GM23338 (cell line): ENCODE results near the gene DLX4. TPM values are rescaled to one million over a fixed set of nuclear protein-coding genes. Genes with fewer than 3 reads are reported as not detected.

ENCODE experiments used
- ATAC-seq: fragments of 200-7000 bp; cut with Tn5 transposase; 3 replicates; pipeline ENCODE4 v1.9.1; 2020
- DNase-seq: peaks from one replicate; pipeline ENCODE4 v3.0.0-alpha.2; 2015; ENCODE audit warnings: low spot score
- H2AFZ ChIP-seq: fragments of 200-600 bp; sonication (generic); 2 replicates; pipeline ENCODE4 v1.8.0; 2016; ENCODE audit warnings: antibody characterized with exemption, mild to moderate bottlenecking, moderate library complexity
- H3F3A ChIP-seq: fragments of 200-600 bp; sonication (generic); replicated peaks from 2 replicates; pipeline ENCODE4 v1.8.0; 2017; ENCODE audit warnings: antibody characterized with exemption, mixed run types, low read depth
- H3K27ac ChIP-seq: fragments of 200-600 bp; sonication (generic); 2 replicates; pipeline ENCODE4 v1.6.1; 2016; ENCODE audit warnings: low read depth
- H3K27me3 ChIP-seq: fragments of 200-600 bp; sonication (generic); 2 replicates; pipeline ENCODE4 v1.8.0; 2016; ENCODE audit warnings: mild to moderate bottlenecking, mixed run types, moderate library complexity; ENCODE audit not compliant: insufficient read depth
- H3K36me3 ChIP-seq: fragments of 200-600 bp; sonication (generic); 2 replicates; pipeline ENCODE4 v1.8.0; 2016; ENCODE audit warnings: mild to moderate bottlenecking; ENCODE audit not compliant: insufficient read depth
- H3K4me1 ChIP-seq: fragments of 200-600 bp; sonication (generic); 2 replicates; pipeline ENCODE4 v1.8.0; 2016; ENCODE audit warnings: mild to moderate bottlenecking, moderate library complexity; ENCODE audit not compliant: insufficient read depth
- H3K4me2 ChIP-seq: fragments of 200-600 bp; sonication (generic); 2 replicates; pipeline ENCODE4 v1.7.1; 2017; ENCODE audit warnings: mixed run types
- H3K4me3 ChIP-seq: fragments of 200-600 bp; sonication (generic); 2 replicates; pipeline ENCODE4 v1.6.1; 2016; ENCODE audit warnings: mixed run types
- H3K79me2 ChIP-seq: fragments of 200-600 bp; sonication (generic); replicated peaks from 2 replicates; pipeline ENCODE4 v1.8.0; 2017; ENCODE audit warnings: mild to moderate bottlenecking; ENCODE audit not compliant: insufficient read depth
- H3K9me2 ChIP-seq: fragments of 200-600 bp; sonication (generic); 2 replicates; pipeline ENCODE4 v1.8.0; 2017; ENCODE audit not compliant: insufficient read depth
- H4K20me1 ChIP-seq: fragments of 200-600 bp; sonication (generic); replicated peaks from 2 replicates; pipeline ENCODE4 v1.8.0; 2017; ENCODE audit warnings: mild to moderate bottlenecking; ENCODE audit not compliant: insufficient read depth
- H3K27ac Mint-ChIP-seq: 2 replicates; pipeline ENCODE4 v1.8.0; 2020; ENCODE audit warnings: inconsistent platforms, mild to moderate bottlenecking, moderate library complexity, mixed read lengths
- H3K27me3 Mint-ChIP-seq: 3 replicates; pipeline ENCODE4 v1.8.0; 2022; ENCODE audit warnings: low read depth, mild to moderate bottlenecking, moderate library complexity, mixed read lengths, inconsistent platforms; ENCODE audit not compliant: insufficient read depth, poor library complexity
- H3K36me3 Mint-ChIP-seq: 3 replicates; pipeline ENCODE4 v1.8.0; 2021; ENCODE audit warnings: low read depth, mild to moderate bottlenecking, inconsistent platforms, moderate library complexity, mixed read lengths
- H3K4me1 Mint-ChIP-seq: 3 replicates; pipeline ENCODE4 v1.8.0; 2020; ENCODE audit warnings: mild to moderate bottlenecking, inconsistent platforms, mixed read lengths
- H3K4me3 Mint-ChIP-seq: 3 replicates; pipeline ENCODE4 v1.8.0; 2021; ENCODE audit warnings: moderate library complexity, mild to moderate bottlenecking, inconsistent platforms, mixed read lengths
- H3K9me3 Mint-ChIP-seq: 3 replicates; pipeline ENCODE4 v1.8.0; 2020; ENCODE audit warnings: moderate library complexity, mild to moderate bottlenecking, inconsistent platforms, mixed read lengths
- STAT1 ChIP-seq: IDR thresholded peaks from one replicate; pipeline ENCODE4 v1.6.1; 2016; ENCODE audit warnings: antibody characterized with exemption; ENCODE audit not compliant: unreplicated experiment
- polyA plus RNA-seq: library from polyadenylated mRNA; unstranded; fragments of >200 nt; fragmentation: Nextera tagmentation; extraction: Ambion mirVana; gene quantifications from 2 replicates; pipeline ENCODE4 v1.2.1, GENCODE V29; 2016
- total RNA-seq: library from RNA; depleted of rRNA; stranded (reverse); fragments of >200 nt; shearing (Covaris generic); gene quantifications from 2 replicates; pipeline ENCODE4 v1.2.3, GENCODE V29; 2014
- TF ChIP-seq, protein P1 (sequence below): fragments of 250-450 bp; sonication (Bioruptor Pico); IDR thresholded peaks from 2 replicates; pipeline ENCODE4 v1.5.0; 2020; ENCODE audit warnings: mild to moderate bottlenecking, moderate library complexity
- TF ChIP-seq, protein P2 (sequence below): IDR thresholded peaks from one replicate; pipeline ENCODE4 v1.6.1; 2018; ENCODE audit warnings: antibody characterized with exemption; ENCODE audit not compliant: unreplicated experiment

The DLX4 gene
- total and polyA plus RNA-seq, 2 experiments from 2014 or later: 0.10 to 0.79 TPM

GRCh38 chr17:49939318-49939717 lies 29.7 kb upstream of the DLX4 start (continued):
- TF ChIP-seq STAT1: no peak
- TF ChIP-seq, protein P1, sequence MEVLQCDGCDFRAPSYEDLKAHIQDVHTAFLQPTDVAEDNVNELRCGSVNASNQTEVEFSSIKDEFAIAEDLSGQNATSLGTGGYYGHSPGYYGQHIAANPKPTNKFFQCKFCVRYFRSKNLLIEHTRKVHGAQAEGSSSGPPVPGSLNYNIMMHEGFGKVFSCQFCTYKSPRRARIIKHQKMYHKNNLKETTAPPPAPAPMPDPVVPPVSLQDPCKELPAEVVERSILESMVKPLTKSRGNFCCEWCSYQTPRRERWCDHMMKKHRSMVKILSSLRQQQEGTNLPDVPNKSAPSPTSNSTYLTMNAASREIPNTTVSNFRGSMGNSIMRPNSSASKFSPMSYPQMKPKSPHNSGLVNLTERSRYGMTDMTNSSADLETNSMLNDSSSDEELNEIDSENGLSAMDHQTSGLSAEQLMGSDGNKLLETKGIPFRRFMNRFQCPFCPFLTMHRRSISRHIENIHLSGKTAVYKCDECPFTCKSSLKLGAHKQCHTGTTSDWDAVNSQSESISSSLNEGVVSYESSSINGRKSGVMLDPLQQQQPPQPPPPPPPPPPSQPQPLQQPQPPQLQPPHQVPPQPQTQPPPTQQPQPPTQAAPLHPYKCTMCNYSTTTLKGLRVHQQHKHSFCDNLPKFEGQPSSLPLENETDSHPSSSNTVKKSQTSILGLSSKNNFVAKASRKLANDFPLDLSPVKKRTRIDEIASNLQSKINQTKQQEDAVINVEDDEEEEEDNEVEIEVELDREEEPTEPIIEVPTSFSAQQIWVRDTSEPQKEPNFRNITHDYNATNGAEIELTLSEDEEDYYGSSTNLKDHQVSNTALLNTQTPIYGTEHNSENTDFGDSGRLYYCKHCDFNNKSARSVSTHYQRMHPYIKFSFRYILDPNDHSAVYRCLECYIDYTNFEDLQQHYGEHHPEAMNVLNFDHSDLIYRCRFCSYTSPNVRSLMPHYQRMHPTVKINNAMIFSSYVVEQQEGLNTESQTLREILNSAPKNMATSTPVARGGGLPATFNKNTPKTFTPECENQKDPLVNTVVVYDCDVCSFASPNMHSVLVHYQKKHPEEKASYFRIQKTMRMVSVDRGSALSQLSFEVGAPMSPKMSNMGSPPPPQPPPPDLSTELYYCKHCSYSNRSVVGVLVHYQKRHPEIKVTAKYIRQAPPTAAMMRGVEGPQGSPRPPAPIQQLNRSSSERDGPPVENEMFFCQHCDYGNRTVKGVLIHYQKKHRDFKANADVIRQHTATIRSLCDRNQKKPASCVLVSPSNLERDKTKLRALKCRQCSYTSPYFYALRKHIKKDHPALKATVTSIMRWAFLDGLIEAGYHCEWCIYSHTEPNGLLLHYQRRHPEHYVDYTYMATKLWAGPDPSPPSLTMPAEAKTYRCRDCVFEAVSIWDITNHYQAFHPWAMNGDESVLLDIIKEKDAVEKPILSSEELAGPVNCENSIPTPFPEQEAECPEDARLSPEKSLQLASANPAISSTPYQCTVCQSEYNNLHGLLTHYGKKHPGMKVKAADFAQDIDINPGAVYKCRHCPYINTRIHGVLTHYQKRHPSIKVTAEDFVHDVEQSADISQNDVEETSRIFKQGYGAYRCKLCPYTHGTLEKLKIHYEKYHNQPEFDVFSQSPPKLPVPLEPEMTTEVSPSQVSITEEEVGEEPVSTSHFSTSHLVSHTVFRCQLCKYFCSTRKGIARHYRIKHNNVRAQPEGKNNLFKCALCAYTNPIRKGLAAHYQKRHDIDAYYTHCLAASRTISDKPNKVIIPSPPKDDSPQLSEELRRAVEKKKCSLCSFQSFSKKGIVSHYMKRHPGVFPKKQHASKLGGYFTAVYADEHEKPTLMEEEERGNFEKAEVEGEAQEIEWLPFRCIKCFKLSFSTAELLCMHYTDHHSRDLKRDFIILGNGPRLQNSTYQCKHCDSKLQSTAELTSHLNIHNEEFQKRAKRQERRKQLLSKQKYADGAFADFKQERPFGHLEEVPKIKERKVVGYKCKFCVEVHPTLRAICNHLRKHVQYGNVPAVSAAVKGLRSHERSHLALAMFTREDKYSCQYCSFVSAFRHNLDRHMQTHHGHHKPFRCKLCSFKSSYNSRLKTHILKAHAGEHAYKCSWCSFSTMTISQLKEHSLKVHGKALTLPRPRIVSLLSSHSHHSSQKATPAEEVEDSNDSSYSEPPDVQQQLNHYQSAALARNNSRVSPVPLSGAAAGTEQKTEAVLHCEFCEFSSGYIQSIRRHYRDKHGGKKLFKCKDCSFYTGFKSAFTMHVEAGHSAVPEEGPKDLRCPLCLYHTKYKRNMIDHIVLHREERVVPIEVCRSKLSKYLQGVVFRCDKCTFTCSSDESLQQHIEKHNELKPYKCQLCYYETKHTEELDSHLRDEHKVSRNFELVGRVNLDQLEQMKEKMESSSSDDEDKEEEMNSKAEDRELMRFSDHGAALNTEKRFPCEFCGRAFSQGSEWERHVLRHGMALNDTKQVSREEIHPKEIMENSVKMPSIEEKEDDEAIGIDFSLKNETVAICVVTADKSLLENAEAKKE (CRISPR knock-in tag): no peak

DNA sequence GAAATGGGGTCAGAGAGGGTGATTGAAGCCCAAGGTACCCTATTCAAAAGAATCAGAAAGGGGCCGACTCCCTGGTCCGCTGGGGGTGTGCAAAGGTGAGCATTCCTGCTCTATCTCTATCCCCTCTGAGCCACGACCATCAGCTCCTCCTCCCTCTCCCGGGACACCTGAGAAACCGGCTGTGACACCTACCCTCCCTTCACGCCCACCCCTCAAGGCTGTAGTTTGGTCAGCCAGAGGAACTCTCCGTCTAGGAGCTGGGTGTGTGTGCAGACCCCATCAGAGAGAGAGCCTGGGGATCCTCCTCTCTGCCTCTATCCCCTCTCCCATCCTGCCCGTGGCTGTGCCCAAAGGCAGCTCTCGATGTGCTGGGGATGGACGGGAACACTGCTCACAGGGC lies 27.6 kb upstream of the DLX4 start:
- peaks cover 25% of the 10 kb centered on the region for H3K27me3 Mint-ChIP-seq
- no peaks in the 10 kb centered on the region for H3K4me1 ChIP-seq
- no peak overlapping the region for H3K4me3 Mint-ChIP-seq
- no peaks in the 10 kb centered on the region; the same call in 1 of the 2 replicates for H3K27me3 ChIP-seq
- H3K36me3 ChIP-seq: no peaks in the 10 kb centered on the region
- H4K20me1 ChIP-seq: no peaks in the 10 kb centered on the region
- H3K9me2 ChIP-seq: no peaks in the 10 kb centered on the region
- TF ChIP-seq, protein P2, sequence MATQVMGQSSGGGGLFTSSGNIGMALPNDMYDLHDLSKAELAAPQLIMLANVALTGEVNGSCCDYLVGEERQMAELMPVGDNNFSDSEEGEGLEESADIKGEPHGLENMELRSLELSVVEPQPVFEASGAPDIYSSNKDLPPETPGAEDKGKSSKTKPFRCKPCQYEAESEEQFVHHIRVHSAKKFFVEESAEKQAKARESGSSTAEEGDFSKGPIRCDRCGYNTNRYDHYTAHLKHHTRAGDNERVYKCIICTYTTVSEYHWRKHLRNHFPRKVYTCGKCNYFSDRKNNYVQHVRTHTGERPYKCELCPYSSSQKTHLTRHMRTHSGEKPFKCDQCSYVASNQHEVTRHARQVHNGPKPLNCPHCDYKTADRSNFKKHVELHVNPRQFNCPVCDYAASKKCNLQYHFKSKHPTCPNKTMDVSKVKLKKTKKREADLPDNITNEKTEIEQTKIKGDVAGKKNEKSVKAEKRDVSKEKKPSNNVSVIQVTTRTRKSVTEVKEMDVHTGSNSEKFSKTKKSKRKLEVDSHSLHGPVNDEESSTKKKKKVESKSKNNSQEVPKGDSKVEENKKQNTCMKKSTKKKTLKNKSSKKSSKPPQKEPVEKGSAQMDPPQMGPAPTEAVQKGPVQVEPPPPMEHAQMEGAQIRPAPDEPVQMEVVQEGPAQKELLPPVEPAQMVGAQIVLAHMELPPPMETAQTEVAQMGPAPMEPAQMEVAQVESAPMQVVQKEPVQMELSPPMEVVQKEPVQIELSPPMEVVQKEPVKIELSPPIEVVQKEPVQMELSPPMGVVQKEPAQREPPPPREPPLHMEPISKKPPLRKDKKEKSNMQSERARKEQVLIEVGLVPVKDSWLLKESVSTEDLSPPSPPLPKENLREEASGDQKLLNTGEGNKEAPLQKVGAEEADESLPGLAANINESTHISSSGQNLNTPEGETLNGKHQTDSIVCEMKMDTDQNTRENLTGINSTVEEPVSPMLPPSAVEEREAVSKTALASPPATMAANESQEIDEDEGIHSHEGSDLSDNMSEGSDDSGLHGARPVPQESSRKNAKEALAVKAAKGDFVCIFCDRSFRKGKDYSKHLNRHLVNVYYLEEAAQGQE: no peak
- H3K4me1 Mint-ChIP-seq: peaks cover 8% of the 10 kb centered on the region; the same call in 2 of the 3 replicates
- H3K9me3 Mint-ChIP-seq: no peaks in the 10 kb centered on the region
- no peak overlapping the region for H2AFZ ChIP-seq
- H3F3A ChIP-seq: no peaks in the 10 kb centered on the region
- H3K79me2 ChIP-seq: no peaks in the 10 kb centered on the region
- no peak for DNase-seq
- H3K36me3 Mint-ChIP-seq: no peaks in the 10 kb centered on the region
- no peak overlapping the region for H3K27ac Mint-ChIP-seq
- ATAC-seq: no peak
- H3K27ac ChIP-seq: no peak overlapping the region
- no peak overlapping the region for H3K4me3 ChIP-seq
- H3K4me2 ChIP-seq: no peak overlapping the region
